HK-2 (cell line): ENCODE data around the gene PPM1N.
"Not testable (repeated sequence)": the region's sequence is repeated elsewhere in the genome, so short reads cannot be mapped to it uniquely, and the experiment has no call there.

Source experiments
- DNase-seq: peaks from one replicate; pipeline ENCODE4 v3.0.0-alpha.2; 2018; ENCODE audit not compliant: unreplicated experiment

PPM1N gene

GRCh38 chr19:45508417-45508860 lies 10.2 kb downstream of the PPM1N start:
- DNase-seq, result peak; percentile 74

- DNase-seq, result peak; percentile 89
These were observed 10.8 kb downstream of the PPM1N start for GRCh38 chr19:45508861-45509691.

GRCh38 chr19:45509692-45510015 lies 11.4 kb downstream of the PPM1N start:
- no peak for DNase-seq

GRCh38 chr19:45510352-45510751 lies 12.1 kb downstream of the PPM1N start:
- DNase-seq, result not testable (repeated sequence)

GRCh38 chr19:45511074-45511473 lies 12.8 kb downstream of the PPM1N start:
- DNase-seq, result no peak

- no peak for DNase-seq
These were observed 14.7 kb downstream of the PPM1N start for GRCh38 chr19:45512881-45513483.

- no peak for DNase-seq
These were observed 16.3 kb downstream of the PPM1N start for GRCh38 chr19:45514376-45515051.

- no peak for DNase-seq
These were observed 16.9 kb downstream of the PPM1N start for GRCh38 chr19:45515081-45515624.

GRCh38 chr19:45515807-45516401 lies 17.7 kb downstream of the PPM1N start:
- no peak for DNase-seq

- no peak for DNase-seq
These were observed 19.0 kb downstream of the PPM1N start for GRCh38 chr19:45517238-45517637.

GRCh38 chr19:45517641-45518468 lies 19.6 kb downstream of the PPM1N start:
- no peak for DNase-seq

GRCh38 chr19:45518469-45518826 lies 20.2 kb downstream of the PPM1N start:
- DNase-seq, result no peak

- no peak for DNase-seq
These were observed 24.0 kb downstream of the PPM1N start for GRCh38 chr19:45522010-45522941.

GRCh38 chr19:45523642-45524256 lies 25.5 kb downstream of the PPM1N start:
- peak; percentile 78 for DNase-seq

GRCh38 chr19:45524575-45525129 lies 26.4 kb downstream of the PPM1N start:
- DNase-seq, result no peak

- DNase-seq, result peak; percentile 56
These were observed 27.9 kb downstream of the PPM1N start for GRCh38 chr19:45526143-45526542.

GRCh38 chr19:45526971-45527370 lies 28.7 kb downstream of the PPM1N start:
- no peak for DNase-seq

GRCh38 chr19:45527731-45528130 lies 29.5 kb downstream of the PPM1N start:
- DNase-seq, result no peak

- peak; percentile 77 for DNase-seq
These were observed 30.0 kb downstream of the PPM1N start for GRCh38 chr19:45528149-45528743.
